Measurements from ENCODE around the gene FAM3D.

FAM3D gene

DNA sequence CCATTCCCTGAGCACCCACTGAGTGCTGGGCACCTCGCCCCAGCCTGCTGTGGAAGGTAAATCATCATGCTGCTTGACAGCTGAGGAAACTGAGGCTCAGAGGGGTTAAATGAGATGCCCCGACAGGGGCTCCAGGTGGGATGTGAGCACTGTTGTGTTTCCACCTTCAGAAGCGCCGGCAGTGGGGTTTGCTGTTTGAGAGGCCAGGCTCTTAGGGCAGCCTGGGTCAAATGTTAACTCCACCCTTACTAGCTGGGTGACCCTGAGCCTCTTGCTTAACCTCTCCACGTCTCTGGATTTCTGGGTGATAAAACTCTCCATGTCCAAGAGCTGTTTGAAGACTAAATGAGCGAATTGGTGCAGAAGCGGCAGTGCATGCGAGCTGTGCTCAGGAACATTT, 43.1 kb downstream of the FAM3D start:
- Histone ChIP-seq H3K27me3 (ENCODE audit: insufficient read depth, low read depth) (no peaks in the 10 kb centered on the region), H3K4me2 (no peak overlapping the region), H3K79me2 (ENCODE audit: insufficient read depth, low read depth) (no peaks in the 10 kb centered on the region), H3K36me3 (ENCODE audit: insufficient read depth) (no peaks in the 10 kb centered on the region), H3K4me3 (IDR thresholded peaks at IDR 0.05; ENCODE audit: insufficient read depth, low read depth, low read length) (no peak overlapping the region), H2AFZ (ENCODE audit: low read depth) (no peak overlapping the region), H4K20me1 (ENCODE audit: insufficient read depth) (no peaks in the 10 kb centered on the region), H3K9ac (no peak overlapping the region), H3K4me1 (ENCODE audit: low read depth, poor library complexity, severe bottlenecking) (no peaks in the 10 kb centered on the region), H3K27ac (no peak overlapping the region)
- TF ChIP-seq, protein P1, sequence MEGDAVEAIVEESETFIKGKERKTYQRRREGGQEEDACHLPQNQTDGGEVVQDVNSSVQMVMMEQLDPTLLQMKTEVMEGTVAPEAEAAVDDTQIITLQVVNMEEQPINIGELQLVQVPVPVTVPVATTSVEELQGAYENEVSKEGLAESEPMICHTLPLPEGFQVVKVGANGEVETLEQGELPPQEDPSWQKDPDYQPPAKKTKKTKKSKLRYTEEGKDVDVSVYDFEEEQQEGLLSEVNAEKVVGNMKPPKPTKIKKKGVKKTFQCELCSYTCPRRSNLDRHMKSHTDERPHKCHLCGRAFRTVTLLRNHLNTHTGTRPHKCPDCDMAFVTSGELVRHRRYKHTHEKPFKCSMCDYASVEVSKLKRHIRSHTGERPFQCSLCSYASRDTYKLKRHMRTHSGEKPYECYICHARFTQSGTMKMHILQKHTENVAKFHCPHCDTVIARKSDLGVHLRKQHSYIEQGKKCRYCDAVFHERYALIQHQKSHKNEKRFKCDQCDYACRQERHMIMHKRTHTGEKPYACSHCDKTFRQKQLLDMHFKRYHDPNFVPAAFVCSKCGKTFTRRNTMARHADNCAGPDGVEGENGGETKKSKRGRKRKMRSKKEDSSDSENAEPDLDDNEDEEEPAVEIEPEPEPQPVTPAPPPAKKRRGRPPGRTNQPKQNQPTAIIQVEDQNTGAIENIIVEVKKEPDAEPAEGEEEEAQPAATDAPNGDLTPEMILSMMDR (conservative IDR thresholded peaks at IDR 0.05; ENCODE audit: low read depth, low read length), result no peak

DNA sequence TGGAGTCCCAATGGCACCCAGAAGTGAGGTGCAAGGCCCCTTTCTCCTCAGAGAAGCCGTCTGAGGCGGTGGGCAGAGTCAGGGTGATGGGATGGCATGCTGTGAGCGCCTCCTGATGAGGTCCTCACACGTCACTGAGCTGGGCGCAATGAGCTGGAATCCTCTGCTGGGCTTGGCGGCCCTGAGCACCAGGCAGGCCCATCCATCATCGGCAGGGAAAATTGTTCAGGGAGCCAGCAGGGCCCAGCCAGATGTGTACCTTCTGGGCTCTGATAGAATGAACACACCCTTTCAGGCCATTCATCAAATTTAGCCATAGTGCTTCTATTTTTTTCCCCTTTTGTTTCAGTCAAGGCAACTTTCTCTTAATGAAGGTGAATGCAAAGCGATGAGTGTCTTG, 43.7 kb downstream of the FAM3D start:
- Histone ChIP-seq H2AFZ (ENCODE audit: low read depth) (no peak overlapping the region), H4K20me1 (ENCODE audit: insufficient read depth) (no peaks in the 10 kb centered on the region), H3K79me2 (ENCODE audit: insufficient read depth, low read depth) (no peaks in the 10 kb centered on the region), H3K4me3 (IDR thresholded peaks at IDR 0.05; ENCODE audit: insufficient read depth, low read depth, low read length) (no peak overlapping the region), H3K27me3 (ENCODE audit: insufficient read depth, low read depth) (no peaks in the 10 kb centered on the region), H3K9ac (no peak overlapping the region), H3K27ac (no peak overlapping the region), H3K4me1 (ENCODE audit: low read depth, poor library complexity, severe bottlenecking) (no peaks in the 10 kb centered on the region), H3K36me3 (ENCODE audit: insufficient read depth) (no peaks in the 10 kb centered on the region), H3K4me2 (no peak overlapping the region)
- TF ChIP-seq, protein P1 (conservative IDR thresholded peaks at IDR 0.05; ENCODE audit: low read depth, low read length), result no peak

DNA sequence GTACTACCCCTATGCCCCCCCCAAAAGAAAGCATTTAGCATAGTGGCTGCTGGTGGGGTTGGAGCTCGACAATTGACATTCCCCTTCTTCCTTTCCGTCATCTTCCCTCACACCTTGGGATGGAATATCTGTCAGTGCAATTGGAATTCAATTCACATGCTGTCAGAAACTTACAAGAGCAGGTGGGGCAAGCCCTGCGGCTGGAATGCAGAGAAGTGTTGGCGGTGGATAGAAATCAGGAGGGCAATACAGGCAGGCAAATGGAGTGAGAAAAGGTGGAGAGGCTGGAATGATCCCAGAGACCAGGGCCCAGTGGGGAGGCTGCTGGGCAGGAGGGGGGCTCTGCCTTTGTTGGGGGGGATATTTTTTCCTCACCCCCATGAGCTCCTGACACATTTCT, 44.1 kb downstream of the FAM3D start:
- TF ChIP-seq, protein P1 (conservative IDR thresholded peaks at IDR 0.05; ENCODE audit: low read depth, low read length), result no peak
- H3K27ac ChIP-seq, result no peak overlapping the region

DNA sequence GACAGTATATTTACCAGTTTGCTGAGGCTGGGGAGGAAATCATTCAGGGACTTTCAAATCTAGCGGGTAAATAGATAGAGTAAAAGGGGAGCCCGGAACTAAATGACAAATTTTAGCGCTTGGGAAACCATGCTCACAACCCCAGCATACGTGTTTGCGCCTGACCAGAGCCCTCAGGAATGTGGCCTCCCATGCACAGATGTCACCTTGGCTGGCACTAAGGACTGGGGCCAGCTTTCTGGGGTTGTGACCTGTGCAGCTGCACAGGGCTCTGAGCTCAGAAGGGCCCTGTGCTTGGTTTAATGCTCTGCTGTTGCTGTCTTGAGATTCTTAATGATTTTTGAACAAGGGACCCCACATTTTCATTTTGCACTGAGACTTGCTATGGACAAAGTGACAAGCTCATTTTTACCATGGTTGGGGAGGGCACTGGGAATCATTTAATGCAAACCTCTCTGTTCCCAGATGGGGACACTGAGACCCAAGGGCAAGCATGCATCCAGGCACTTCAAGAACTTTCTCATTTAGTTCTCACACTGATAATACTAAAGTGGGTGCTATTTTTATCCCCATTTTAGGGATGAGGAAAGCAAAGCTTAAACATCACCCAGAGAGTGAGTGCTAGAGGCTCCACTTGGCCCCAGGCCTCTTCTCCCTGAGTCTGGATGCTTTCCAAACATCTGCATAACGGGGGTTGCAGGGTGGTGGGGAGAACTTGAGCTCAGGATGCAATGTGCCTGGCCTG, 45.3 kb downstream of the FAM3D start:
- Histone ChIP-seq H3K9ac (no peak overlapping the region), H3K4me3 (IDR thresholded peaks at IDR 0.05; ENCODE audit: insufficient read depth, low read depth, low read length) (no peak overlapping the region), H3K79me2 (ENCODE audit: insufficient read depth, low read depth) (no peaks in the 10 kb centered on the region), H4K20me1 (ENCODE audit: insufficient read depth) (no peaks in the 10 kb centered on the region), H2AFZ (ENCODE audit: low read depth) (no peak overlapping the region), H3K36me3 (ENCODE audit: insufficient read depth) (no peaks in the 10 kb centered on the region), H3K27me3 (ENCODE audit: insufficient read depth, low read depth) (no peaks in the 10 kb centered on the region), H3K4me2 (no peak overlapping the region), H3K27ac (no peak overlapping the region), H3K4me1 (ENCODE audit: low read depth, poor library complexity, severe bottlenecking) (no peaks in the 10 kb centered on the region)
- TF ChIP-seq, protein P1 (conservative IDR thresholded peaks at IDR 0.05; ENCODE audit: low read depth, low read length), result no peak

More for the DNA sequence above, 44.1 kb downstream of the FAM3D start:
- H3K4me2 ChIP-seq, result no peak overlapping the region
- no peak overlapping the region for H3K4me3 ChIP-seq (IDR thresholded peaks at IDR 0.05; ENCODE audit: insufficient read depth, low read depth, low read length)
- no peaks in the 10 kb centered on the region for H4K20me1 ChIP-seq (ENCODE audit: insufficient read depth)
- no peak overlapping the region for H3K9ac ChIP-seq
- H2AFZ ChIP-seq (ENCODE audit: low read depth), result no peak overlapping the region
- no peaks in the 10 kb centered on the region for H3K4me1 ChIP-seq (ENCODE audit: low read depth, poor library complexity, severe bottlenecking)
- H3K27me3 ChIP-seq (ENCODE audit: insufficient read depth, low read depth), result no peaks in the 10 kb centered on the region
- no peaks in the 10 kb centered on the region for H3K79me2 ChIP-seq (ENCODE audit: insufficient read depth, low read depth)
- H3K36me3 ChIP-seq (ENCODE audit: insufficient read depth), result no peaks in the 10 kb centered on the region
